Left lobe of liver (tissue), 1 donor: Measurements from ENCODE around the gene IL11RA. TPM values are rescaled to one million over a fixed set of nuclear protein-coding genes. Genes with fewer than 3 reads are reported as not detected.

Experiments
- total RNA-seq: library from RNA; stranded (reverse); gene quantifications from one replicate; pipeline ENCODE4 v1.2.1, GENCODE V29; 2021
- donor health status: DM: no; HTN: yes; CAD: no.

IL11RA gene
- total RNA-seq, 1 donor from 2014 or later = 26.5 TPM

Other genes starting within 250 kb of the IL11RA start
- 5.9 TPM for gene FAM219A, start 193.6 kb upstream of the IL11RA start, total RNA-seq
- gene DNAI1, start 193.4 kb upstream of the IL11RA start, total RNA-seq = not detected
- gene ENHO, start 129.2 kb upstream of the IL11RA start, total RNA-seq = 3.9 TPM
- 13.0 TPM for gene CNTFR, start 62.5 kb upstream of the IL11RA start, total RNA-seq
- gene RPP25L, start 40.1 kb upstream of the IL11RA start, total RNA-seq = 25.5 TPM
- 31.4 TPM for gene DCTN3, start 31.7 kb upstream of the IL11RA start, total RNA-seq
- gene ARID3C, start 23.1 kb upstream of the IL11RA start, total RNA-seq = 8.8 TPM
- 139 TPM for gene SIGMAR1, start 14.4 kb upstream of the IL11RA start, total RNA-seq
- 123 TPM for gene GALT, start 5.5 kb upstream of the IL11RA start, total RNA-seq
- not detected for gene CCL27, start 10.5 kb downstream of the IL11RA start, total RNA-seq
- gene CCL19, start 39.1 kb downstream of the IL11RA start, total RNA-seq = 0.63 TPM
- 1.7 TPM for gene CCL21, start 58.0 kb downstream of the IL11RA start, total RNA-seq